ENCODE measurements around the gene CDC42BPG. TPM values are rescaled to one million over a fixed set of nuclear protein-coding genes. Genes with fewer than 3 reads are reported as not detected.

The CDC42BPG gene
- total RNA-seq, 1 experiment from 2014 or later = 30.1 TPM

DNA sequence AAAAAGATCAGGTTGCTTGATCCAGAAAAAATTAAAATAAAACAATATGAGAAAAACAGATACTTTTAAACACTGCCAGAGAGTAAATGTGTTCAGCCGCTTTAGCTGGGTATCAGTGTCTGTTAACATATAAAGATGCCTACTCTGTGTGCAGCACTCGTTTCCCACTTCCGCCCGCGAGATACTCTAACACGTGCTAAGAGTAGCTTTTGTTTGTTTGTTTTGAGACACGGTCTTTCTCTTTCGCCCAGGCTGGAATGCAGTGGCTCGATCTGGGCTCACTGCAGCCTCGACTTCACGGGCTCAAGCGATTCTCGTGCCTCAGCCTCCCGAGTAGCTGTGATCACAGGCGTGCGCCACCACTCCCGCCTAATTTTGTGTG is 33.6 kb downstream of the CDC42BPG start:
- CTCF ChIA-PET = interaction anchor here (1.0 kb wide), 1 partner anchor 33 kb away, joined by 3 read pairs; the partner anchor contains the start of gene CDC42BPG
- H3K9me3 ChIP-seq (ENCODE audit: control insufficient read depth in 1 of 2, insufficient read depth in 1 of 2, low read depth in 1 of 2, low read length in 2 of 2) = no peaks in the 10 kb centered on the region

More for the DNA sequence above, 33.6 kb downstream of the CDC42BPG start:
- Histone ChIP-seq H3K79me2 (ENCODE audit: insufficient read depth, low read length) (peaks cover 13% of the 10 kb centered on the region; the same call in 1 of the 2 replicates), H4K20me1 (ENCODE audit: insufficient read depth) (no peaks in the 10 kb centered on the region), H3K27me3 (ENCODE audit: insufficient read depth, low read length) (no peaks in the 10 kb centered on the region), H3K36me3 (ENCODE audit: control insufficient read depth in 1 of 2, insufficient read depth in 2 of 2, low read length in 2 of 2) (peaks cover 5 to 10% of the 10 kb centered on the region in 2 experiments; a peak in 1 of 4 replicates), H3K4me2 (ENCODE audit: low read length) (peak overlapping the region; percentile 98), H2AFZ (ENCODE audit: low read depth, low read length, poor library complexity, severe bottlenecking) (no peak overlapping the region), H3K9ac (ENCODE audit: low read length) (peak overlapping the region; percentile 83; the same call in 1 of the 2 replicates), H3K27ac (ENCODE audit: low read depth, low read length) (no peak overlapping the region), H3K9me2 (ENCODE audit: insufficient read depth) (no peaks in the 10 kb centered on the region), H3K4me1 (ENCODE audit: control insufficient read depth in 1 of 2, insufficient read depth in 2 of 2, low read length in 2 of 2) (peaks cover 7 to 20% of the 10 kb centered on the region in 2 experiments), H3K4me3 (replicated peaks in 1 of 2; ENCODE audit: low read depth in 1 of 2, low read length in 2 of 2) (peak overlapping the region; percentile 89 to 91)
- ChIA-PET RAD21 (ENCODE audit: low non-redundant PET in 1 of 2, low total read pairs in 2 of 2, uncharacterized antibody in 2 of 2, unreplicated experiment in 2 of 2) (no interaction called here), POLR2A (interaction anchor here (1.1 to 2.5 kb wide), 2 partner anchors 32 to 33 kb away, joined by 5 to 11 read pairs; partner anchors contain the start of genes CDC42BPG and SF1)
- ATAC-seq (peak; percentile 6; the same call in 1 of the 2 replicates), DNase-seq (ENCODE audit: low read depth, low spot score) (no peak)
- BruUV-seq (replicated peaks) = no TSS peak
- intact Hi-C loops (cut with micrococcal nuclease) = no loop called here
- TF ChIP-seq, protein P1, sequence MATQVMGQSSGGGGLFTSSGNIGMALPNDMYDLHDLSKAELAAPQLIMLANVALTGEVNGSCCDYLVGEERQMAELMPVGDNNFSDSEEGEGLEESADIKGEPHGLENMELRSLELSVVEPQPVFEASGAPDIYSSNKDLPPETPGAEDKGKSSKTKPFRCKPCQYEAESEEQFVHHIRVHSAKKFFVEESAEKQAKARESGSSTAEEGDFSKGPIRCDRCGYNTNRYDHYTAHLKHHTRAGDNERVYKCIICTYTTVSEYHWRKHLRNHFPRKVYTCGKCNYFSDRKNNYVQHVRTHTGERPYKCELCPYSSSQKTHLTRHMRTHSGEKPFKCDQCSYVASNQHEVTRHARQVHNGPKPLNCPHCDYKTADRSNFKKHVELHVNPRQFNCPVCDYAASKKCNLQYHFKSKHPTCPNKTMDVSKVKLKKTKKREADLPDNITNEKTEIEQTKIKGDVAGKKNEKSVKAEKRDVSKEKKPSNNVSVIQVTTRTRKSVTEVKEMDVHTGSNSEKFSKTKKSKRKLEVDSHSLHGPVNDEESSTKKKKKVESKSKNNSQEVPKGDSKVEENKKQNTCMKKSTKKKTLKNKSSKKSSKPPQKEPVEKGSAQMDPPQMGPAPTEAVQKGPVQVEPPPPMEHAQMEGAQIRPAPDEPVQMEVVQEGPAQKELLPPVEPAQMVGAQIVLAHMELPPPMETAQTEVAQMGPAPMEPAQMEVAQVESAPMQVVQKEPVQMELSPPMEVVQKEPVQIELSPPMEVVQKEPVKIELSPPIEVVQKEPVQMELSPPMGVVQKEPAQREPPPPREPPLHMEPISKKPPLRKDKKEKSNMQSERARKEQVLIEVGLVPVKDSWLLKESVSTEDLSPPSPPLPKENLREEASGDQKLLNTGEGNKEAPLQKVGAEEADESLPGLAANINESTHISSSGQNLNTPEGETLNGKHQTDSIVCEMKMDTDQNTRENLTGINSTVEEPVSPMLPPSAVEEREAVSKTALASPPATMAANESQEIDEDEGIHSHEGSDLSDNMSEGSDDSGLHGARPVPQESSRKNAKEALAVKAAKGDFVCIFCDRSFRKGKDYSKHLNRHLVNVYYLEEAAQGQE (IDR thresholded peaks at IDR 0.05; ENCODE audit: low read depth) = no peak
- TF ChIP-seq EZH2phosphoT487 (IDR thresholded peaks at IDR 0.05; ENCODE audit: borderline replicate concordance) (no peak), RAD21 (IDR thresholded peaks at IDR 0.05; ENCODE audit: low read depth) (no peak), SP1 (IDR thresholded peaks at IDR 0.05; ENCODE audit: low read depth) (no peak), TCF7L2 (IDR thresholded peaks at IDR 0.05; ENCODE audit: borderline replicate concordance, extremely low read depth, insufficient read depth, insufficient read length) (no peak), SIN3A (IDR thresholded peaks at IDR 0.05; ENCODE audit: low read depth) (no peak), YY1 (IDR thresholded peaks at IDR 0.05; ENCODE audit: extremely low read depth, insufficient replicate concordance, low read depth, low read length) (no peak), CEBPB (IDR thresholded peaks at IDR 0.05; ENCODE audit: low read depth) (no peak), EZH2 (IDR thresholded peaks at IDR 0.05) (no peak), POLR2A (IDR thresholded peaks at IDR 0.05; ENCODE audit: borderline replicate concordance, extremely low read depth, insufficient read depth, insufficient read length) (no peak), FOSL1 (IDR thresholded peaks at IDR 0.05; ENCODE audit: low read depth) (no peak), JUND (IDR thresholded peaks at IDR 0.05) (no peak), EGR1 (IDR thresholded peaks at IDR 0.05; ENCODE audit: low read depth) (no peak), SRF (IDR thresholded peaks at IDR 0.05; ENCODE audit: low read depth) (no peak), ELF1 (IDR thresholded peaks at IDR 0.05; ENCODE audit: borderline replicate concordance, low read depth) (no peak), ZNF274 (IDR thresholded peaks at IDR 0.05; ENCODE audit: low read depth, low read length) (no peak)
- TF ChIP-seq, protein P2, sequence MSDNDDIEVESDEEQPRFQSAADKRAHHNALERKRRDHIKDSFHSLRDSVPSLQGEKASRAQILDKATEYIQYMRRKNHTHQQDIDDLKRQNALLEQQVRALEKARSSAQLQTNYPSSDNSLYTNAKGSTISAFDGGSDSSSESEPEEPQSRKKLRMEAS (IDR thresholded peaks at IDR 0.05) = no peak
- TF ChIP-seq, protein P3, sequence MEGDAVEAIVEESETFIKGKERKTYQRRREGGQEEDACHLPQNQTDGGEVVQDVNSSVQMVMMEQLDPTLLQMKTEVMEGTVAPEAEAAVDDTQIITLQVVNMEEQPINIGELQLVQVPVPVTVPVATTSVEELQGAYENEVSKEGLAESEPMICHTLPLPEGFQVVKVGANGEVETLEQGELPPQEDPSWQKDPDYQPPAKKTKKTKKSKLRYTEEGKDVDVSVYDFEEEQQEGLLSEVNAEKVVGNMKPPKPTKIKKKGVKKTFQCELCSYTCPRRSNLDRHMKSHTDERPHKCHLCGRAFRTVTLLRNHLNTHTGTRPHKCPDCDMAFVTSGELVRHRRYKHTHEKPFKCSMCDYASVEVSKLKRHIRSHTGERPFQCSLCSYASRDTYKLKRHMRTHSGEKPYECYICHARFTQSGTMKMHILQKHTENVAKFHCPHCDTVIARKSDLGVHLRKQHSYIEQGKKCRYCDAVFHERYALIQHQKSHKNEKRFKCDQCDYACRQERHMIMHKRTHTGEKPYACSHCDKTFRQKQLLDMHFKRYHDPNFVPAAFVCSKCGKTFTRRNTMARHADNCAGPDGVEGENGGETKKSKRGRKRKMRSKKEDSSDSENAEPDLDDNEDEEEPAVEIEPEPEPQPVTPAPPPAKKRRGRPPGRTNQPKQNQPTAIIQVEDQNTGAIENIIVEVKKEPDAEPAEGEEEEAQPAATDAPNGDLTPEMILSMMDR (IDR thresholded peaks at IDR 0.05 in 2 of 3, conservative IDR thresholded peaks at IDR 0.05 in 1 of 3; ENCODE audit: borderline replicate concordance in 1 of 3, insufficient read depth in 1 of 3, low read depth in 2 of 3, low read length in 2 of 3) = no peak
- TF ChIP-seq, protein P4, sequence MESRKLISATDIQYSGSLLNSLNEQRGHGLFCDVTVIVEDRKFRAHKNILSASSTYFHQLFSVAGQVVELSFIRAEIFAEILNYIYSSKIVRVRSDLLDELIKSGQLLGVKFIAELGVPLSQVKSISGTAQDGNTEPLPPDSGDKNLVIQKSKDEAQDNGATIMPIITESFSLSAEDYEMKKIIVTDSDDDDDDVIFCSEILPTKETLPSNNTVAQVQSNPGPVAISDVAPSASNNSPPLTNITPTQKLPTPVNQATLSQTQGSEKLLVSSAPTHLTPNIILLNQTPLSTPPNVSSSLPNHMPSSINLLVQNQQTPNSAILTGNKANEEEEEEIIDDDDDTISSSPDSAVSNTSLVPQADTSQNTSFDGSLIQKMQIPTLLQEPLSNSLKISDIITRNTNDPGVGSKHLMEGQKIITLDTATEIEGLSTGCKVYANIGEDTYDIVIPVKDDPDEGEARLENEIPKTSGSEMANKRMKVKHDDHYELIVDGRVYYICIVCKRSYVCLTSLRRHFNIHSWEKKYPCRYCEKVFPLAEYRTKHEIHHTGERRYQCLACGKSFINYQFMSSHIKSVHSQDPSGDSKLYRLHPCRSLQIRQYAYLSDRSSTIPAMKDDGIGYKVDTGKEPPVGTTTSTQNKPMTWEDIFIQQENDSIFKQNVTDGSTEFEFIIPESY (IDR thresholded peaks at IDR 0.05; ENCODE audit: extremely low read depth, insufficient replicate concordance, low read length) = no peak
